Measurements from ENCODE around the gene EXD1.

EXD1 gene

GRCh38 chr15:41133454-41133853 lies 97.1 kb downstream of the EXD1 start:
- DNase-seq = no peak

Measured in right hindlimb (tissue), 1 donor.